GM12875 (cell line): ENCODE results near the gene NSD1.

Source experiments
- H3K4me3 ChIP-seq: one replicate; pipeline ENCODE4 v1.5.1; 2011; ENCODE audit warnings: low read depth, low read length, control low read depth
- TF ChIP-seq, protein P1 (sequence below): IDR thresholded peaks from 2 replicates; pipeline ENCODE4 v1.5.1; 2011; ENCODE audit warnings: low read depth, mild to moderate bottlenecking, control low read depth, inconsistent platforms, low read length, moderate library complexity, borderline replicate concordance; ENCODE audit not compliant: insufficient read depth

The NSD1 gene

DNA sequence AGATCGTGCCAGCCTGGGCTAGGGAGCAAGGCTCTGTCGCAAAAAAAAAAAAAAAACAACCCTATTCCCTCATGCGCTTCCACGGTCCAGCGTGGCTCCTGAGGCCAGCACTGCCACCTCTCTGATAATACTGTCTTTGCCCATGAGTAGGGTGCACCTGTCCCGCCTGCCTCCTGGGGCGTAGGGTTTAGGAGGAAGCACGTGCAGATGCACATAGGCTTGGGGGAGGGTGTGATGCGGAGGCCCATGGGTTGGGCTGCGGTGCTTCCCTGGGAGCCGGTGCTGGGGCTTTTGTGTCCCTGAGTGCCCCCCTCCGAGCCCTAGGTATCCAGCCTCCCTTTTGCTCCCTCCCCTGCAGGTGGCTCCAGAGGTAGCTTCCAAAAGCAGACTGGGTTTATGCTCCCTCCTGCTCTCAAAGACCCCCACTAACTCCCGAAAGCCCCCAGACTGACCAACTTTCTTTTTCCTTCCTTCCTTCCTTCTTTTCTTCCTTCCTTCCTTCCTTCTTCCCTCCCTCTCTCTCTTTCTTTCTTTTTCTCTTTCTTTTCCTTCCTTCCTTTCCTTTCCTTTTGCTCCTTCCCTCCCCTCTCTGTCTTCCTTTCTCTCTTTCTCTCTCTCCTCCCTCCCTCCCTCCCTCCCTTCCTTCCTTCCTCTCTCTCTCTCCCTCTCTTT, 34.0 kb upstream of the NSD1 start:
- no peak overlapping the region for H3K4me3 ChIP-seq
- TF ChIP-seq, protein P1, sequence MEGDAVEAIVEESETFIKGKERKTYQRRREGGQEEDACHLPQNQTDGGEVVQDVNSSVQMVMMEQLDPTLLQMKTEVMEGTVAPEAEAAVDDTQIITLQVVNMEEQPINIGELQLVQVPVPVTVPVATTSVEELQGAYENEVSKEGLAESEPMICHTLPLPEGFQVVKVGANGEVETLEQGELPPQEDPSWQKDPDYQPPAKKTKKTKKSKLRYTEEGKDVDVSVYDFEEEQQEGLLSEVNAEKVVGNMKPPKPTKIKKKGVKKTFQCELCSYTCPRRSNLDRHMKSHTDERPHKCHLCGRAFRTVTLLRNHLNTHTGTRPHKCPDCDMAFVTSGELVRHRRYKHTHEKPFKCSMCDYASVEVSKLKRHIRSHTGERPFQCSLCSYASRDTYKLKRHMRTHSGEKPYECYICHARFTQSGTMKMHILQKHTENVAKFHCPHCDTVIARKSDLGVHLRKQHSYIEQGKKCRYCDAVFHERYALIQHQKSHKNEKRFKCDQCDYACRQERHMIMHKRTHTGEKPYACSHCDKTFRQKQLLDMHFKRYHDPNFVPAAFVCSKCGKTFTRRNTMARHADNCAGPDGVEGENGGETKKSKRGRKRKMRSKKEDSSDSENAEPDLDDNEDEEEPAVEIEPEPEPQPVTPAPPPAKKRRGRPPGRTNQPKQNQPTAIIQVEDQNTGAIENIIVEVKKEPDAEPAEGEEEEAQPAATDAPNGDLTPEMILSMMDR = no peak

DNA sequence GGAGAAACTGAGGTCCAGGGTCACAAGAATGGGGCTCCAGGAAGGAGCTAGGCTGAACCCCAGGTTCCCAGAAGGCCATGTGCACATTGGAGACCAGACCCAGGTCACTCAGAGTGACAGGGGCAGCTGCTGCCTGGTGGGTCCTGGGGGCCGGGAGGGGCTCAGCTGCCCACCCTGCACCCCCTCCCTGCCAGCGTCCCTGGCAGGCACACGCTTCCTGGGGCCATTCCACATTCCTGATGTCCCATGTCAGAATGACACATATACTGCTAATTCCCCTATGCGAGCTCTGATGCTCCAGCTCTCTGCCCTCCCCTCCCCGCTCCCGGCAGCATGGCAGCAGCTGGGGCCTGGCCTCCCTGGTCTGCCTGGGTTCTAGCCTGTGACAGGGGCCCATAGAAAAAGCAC, 32.9 kb upstream of the NSD1 start:
- H3K4me3 ChIP-seq = no peak overlapping the region
- TF ChIP-seq, protein P1 = no peak

DNA sequence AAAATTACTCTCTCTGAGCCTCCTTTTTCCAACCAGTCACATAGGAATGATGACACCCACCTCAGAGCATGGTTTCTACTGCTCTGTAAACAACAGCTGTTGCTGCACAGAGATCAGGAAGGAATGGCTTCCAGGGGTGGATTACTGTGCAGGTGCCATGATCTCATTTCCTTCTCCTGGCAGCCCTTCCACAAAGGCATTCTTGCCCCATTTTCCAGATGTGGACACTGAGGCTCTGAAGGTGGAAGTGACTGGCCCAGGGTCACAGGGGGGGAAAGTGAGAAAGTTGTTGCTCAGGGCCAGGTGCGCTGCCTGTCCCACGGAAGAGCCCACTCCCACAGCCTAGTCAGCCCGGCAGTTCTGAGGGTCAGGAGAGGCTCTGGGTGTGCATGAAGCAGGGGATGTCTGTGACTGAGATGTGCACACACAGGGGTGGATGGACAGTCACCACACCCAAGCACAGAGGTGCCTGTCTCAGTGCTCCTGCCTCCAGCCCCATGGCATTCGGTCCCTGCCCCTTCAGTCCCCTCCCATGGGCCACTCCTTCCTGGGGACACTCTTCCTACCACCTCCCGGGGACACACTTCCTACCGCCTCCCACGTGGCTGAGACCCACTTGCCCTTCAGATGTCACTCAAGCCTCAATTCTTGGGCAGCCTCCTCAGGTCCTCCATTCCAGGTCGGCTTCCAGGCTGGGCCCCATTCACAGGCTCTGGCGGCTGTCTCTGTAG, 29.9 kb upstream of the NSD1 start:
- H3K4me3 ChIP-seq = no peak overlapping the region
- TF ChIP-seq, protein P1 = no peak

DNA sequence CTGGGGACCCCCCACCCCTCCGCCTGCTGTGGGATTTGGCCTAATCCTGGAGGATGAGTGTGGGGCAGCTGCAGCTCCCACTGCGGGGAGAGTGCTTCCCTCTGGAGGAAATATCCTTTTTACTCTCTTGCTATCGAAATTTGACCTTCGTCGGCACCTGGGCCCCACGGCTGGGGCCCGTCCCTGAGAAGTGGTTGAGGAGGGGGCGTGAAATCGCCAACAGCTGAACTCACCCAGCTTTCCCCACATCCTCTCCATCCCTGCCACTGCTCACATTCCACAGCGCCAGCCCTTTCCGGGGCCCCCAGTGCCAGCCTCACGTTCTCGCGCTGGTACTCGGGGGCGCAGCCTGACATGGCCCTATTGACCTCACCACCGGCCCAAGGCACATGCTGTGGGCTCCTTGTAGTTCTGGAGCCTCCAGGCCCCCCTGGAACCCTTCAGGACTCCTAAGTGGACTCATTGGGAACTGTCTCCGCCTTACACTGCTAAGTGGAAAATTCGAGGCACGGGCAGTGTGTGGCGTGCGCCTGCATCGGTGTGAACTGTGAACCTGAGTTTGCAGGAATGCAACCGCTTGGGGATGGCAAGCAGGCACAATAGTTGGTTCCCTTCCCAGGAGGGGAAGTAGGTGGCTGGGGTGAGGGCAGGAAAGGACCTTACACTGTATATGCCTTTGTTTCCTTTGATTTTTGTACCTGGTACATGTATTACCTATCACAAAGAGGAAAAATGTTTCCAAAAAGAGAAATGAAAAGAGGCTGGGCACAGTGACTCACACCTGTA, 27.7 kb upstream of the NSD1 start:
- TF ChIP-seq, protein P1 = no peak
- H3K4me3 ChIP-seq = no peak overlapping the region

DNA sequence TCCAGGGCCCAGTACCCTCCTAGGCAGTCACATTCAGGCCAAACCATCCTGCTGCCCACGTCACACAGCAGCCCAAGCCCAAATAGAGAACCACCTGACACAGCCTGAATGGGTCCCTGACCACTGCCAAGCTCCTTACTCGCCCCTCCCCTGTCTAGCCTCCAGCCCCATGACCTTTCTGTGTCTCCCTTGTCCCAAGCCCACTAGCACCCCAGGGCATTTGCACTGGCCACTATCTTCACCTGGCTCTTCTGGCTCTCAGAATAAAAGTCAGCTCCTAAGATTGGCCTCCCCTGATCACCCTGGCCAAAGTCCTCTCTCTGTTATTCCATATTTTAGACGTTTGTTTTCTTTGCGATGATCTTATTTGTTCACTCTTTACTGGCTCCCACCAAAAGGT, 26.4 kb upstream of the NSD1 start:
- TF ChIP-seq, protein P1 = no peak
- H3K4me3 ChIP-seq = no peak overlapping the region

DNA sequence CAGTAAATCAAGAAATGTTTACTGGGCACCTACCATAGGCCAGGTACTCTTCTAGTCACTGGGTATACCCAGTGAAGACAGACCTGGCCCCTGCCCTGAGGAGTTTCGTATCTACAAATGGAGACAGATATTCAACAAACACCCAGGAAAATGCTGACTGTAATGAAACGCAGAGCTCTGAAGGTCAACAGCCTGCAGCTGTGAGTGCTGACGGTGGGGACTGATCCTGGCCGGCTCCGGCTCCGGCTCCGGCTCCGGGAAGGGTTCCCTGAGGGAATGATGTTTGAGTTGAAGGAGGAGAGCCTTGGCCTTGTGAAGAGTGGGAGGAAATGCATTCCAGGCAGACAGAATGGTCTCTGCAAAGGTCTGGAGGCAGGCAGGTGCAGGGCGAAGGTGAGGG, 23.8 kb upstream of the NSD1 start:
- H3K4me3 ChIP-seq = no peak overlapping the region
- TF ChIP-seq, protein P1 = no peak
